GM12878 (cell line): Measurements from ENCODE around the gene NIN. TPM values are rescaled to one million over a fixed set of nuclear protein-coding genes. Genes with fewer than 3 reads are reported as not detected.

Experiments used
- ATAC-seq: fragments of 200-7000 bp; cut with Tn5 transposase; 3 replicates; pipeline ENCODE4 v1.9.1; 2020; ENCODE audit warnings: mild to moderate bottlenecking, moderate library complexity
- BruUV-seq: library from RNA; stranded (reverse); fragments of 400-500 nt; replicated peaks from 2 replicates; lab custom pipeline; 2021; lab: Mats Ljungman, UMichigan
- CTCF ChIA-PET: fragments of 300-600 bp; sonication (Branson Sonifier 250); formaldehyde crosslinking; extraction: SDS; loops from one replicate; lab custom pipeline; 2021; ENCODE audit warnings: inconsistent platforms; lab: Yijun Ruan, JAX
- POLR2A ChIA-PET: fragments of 350-600 bp; formaldehyde crosslinking; extraction: SDS; loops from one replicate; lab custom pipeline; 2021; ENCODE audit warnings: inconsistent platforms; lab: Charles Lee
- RAD21 ChIA-PET: fragments of 300-600 bp; sonication (Branson Sonifier 250); formaldehyde crosslinking; loops from one replicate; lab custom pipeline; 2023; ENCODE audit warnings: antibody characterized with exemption; ENCODE audit not compliant: unreplicated experiment; lab: Charles Lee
- SMC1A ChIA-PET: fragments of 300-600 bp; sonication (Branson Sonifier 250); formaldehyde crosslinking; loops from one replicate; lab custom pipeline; 2023; ENCODE audit not compliant: unreplicated experiment, uncharacterized antibody; lab: Charles Lee
- DNase-seq: peaks from one replicate; pipeline ENCODE4 v3.0.0-alpha.2; 2011; ENCODE audit warnings: low read depth, low spot score
- FAIRE-seq: peaks from 3 replicates; lab custom pipeline; 2011; peaks lifted over from hg19 to GRCh38; lab: Jason Lieb, UNC
- H2AFZ ChIP-seq: 2 replicates; pipeline ENCODE4 v1.6.0; 2011; ENCODE audit warnings: low read depth, low read length, control low read depth; ENCODE audit not compliant: control insufficient read depth
- H3K27ac ChIP-seq: 2 replicates; pipeline ENCODE4 v1.5.1; 2011; ENCODE audit warnings: control low read depth; ENCODE audit not compliant: control insufficient read depth, insufficient read depth
- H3K27me3 ChIP-seq, 2 experiments: replicated peaks in 1 of 2; 2 replicates each; pipeline versions ENCODE4 v1.6.0 to v1.6.1; 2011; ENCODE audit warnings: low read length in 1 of 2; ENCODE audit not compliant: control insufficient read depth in 2 of 2, insufficient read depth in 2 of 2
- H3K36me3 ChIP-seq, 2 experiments: 2 replicates each; pipeline ENCODE4 v1.5.1; 2011; ENCODE audit warnings: low read length in 1 of 2; ENCODE audit not compliant: control insufficient read depth in 2 of 2, insufficient read depth in 2 of 2
- H3K4me1 ChIP-seq: 2 replicates; pipeline ENCODE4 v1.6.1; 2011; ENCODE audit warnings: mild to moderate bottlenecking, low read length, moderate library complexity, mixed read lengths; ENCODE audit not compliant: control insufficient read depth, insufficient read depth
- H3K4me2 ChIP-seq: 2 replicates; pipeline ENCODE4 v1.6.0; 2011; ENCODE audit warnings: control low read depth; ENCODE audit not compliant: control insufficient read depth, insufficient read depth
- H3K4me3 ChIP-seq: fragments of 200-600 bp; sonication (generic); 2 replicates; pipeline ENCODE4 v1.5.1; 2016
- H3K79me2 ChIP-seq: 2 replicates; pipeline ENCODE4 v1.6.0; 2011; ENCODE audit warnings: low read length; ENCODE audit not compliant: control insufficient read depth, insufficient read depth
- H3K9ac ChIP-seq: 2 replicates; pipeline ENCODE4 v1.8.0; 2011; ENCODE audit warnings: low read length, control low read depth, mixed read lengths; ENCODE audit not compliant: control insufficient read depth, insufficient read depth
- H3K9me3 ChIP-seq: replicated peaks from 3 replicates; pipeline ENCODE4 v1.5.1; 2011; ENCODE audit warnings: mild to moderate bottlenecking, low read length; ENCODE audit not compliant: control insufficient read depth, insufficient read depth
- H4K20me1 ChIP-seq: 2 replicates; pipeline ENCODE4 v1.6.0; 2011; ENCODE audit not compliant: control insufficient read depth, insufficient read depth
- BRCA1 ChIP-seq: IDR thresholded peaks from 2 replicates; pipeline ENCODE4 v1.6.1; 2011; ENCODE audit warnings: low read depth, low read length, improper control_type of control experiment
- ETV6 ChIP-seq, 2 experiments: fragments of 450-650 bp in 1 of 2; IDR thresholded peaks in 1 of 2; conservative IDR thresholded peaks in 1 of 2; 2 replicates each; pipeline ENCODE4 v1.6.1; 2014; ENCODE audit warnings: antibody characterized with exemption in 1 of 2, borderline replicate concordance in 1 of 2, low read depth in 1 of 2, mild to moderate bottlenecking in 1 of 2, moderate library complexity in 1 of 2
- IKZF2 ChIP-seq, 2 experiments: fragments of 450-650 bp; IDR thresholded peaks; 2 replicates each; pipeline ENCODE4 v1.6.1; 2017; ENCODE audit warnings: mild to moderate bottlenecking in 2 of 2, moderate library complexity in 2 of 2
- NFYA ChIP-seq: IDR thresholded peaks from 2 replicates; pipeline ENCODE4 v1.6.1; 2011; ENCODE audit warnings: low read depth, mild to moderate bottlenecking, low read length, improper control_type of control experiment, borderline replicate concordance
- NKRF ChIP-seq: fragments of 450-650 bp; conservative IDR thresholded peaks from 2 replicates; pipeline ENCODE4 v1.6.1; 2017; ENCODE audit warnings: mild to moderate bottlenecking, moderate library complexity
- PAX5 ChIP-seq: IDR thresholded peaks from 2 replicates; pipeline ENCODE4 v1.6.1; 2011; ENCODE audit warnings: low read depth, low read length, borderline replicate concordance
- RB1 ChIP-seq: fragments of 450-650 bp; formaldehyde crosslinking; IDR thresholded peaks from 2 replicates; pipeline ENCODE4 v1.6.1; 2017; ENCODE audit warnings: mild to moderate bottlenecking, borderline replicate concordance
- TBL1XR1 ChIP-seq: IDR thresholded peaks from 2 replicates; pipeline ENCODE4 v1.6.1; 2012; ENCODE audit warnings: low read depth, low read length, improper control_type of control experiment
- WGBS: methylation state at CpG from one replicate; pipeline ENCODE4 v1.1.6; 2016; ENCODE audit warnings: low lambda C conversion rate; ENCODE audit not compliant: insufficient replicate concordance, insufficient coverage; ENCODE audit errors: missing lambda C conversion rate; 5-methylcytosine and 5-hydroxymethylcytosine counted together
- in situ Hi-C: fragments of 300-500 bp; cut with MboI; formaldehyde crosslinking; loops from 9 replicates; pipeline ENCODE4 v1.14.3; 2018; ENCODE audit warnings: mixed read lengths
- intact Hi-C: fragments of 100-400 bp; cut with micrococcal nuclease; formaldehyde crosslinking; loops from one replicate; pipeline ENCODE4 v1.14.2; 2022; ENCODE audit not compliant: unreplicated experiment
- polyA plus RNA-seq, 11 experiments: library from polyadenylated mRNA; depleted of rRNA in 4 of 11; unstranded in 6 of 11; stranded (reverse) in 5 of 11; fragments of >200 nt; fragmentation: Nextera tagmentation in 4 of 11; fragmentation: Illumina TruSeq in 1 of 11; extraction: Ambion mirVana in 4 of 11; extraction: Trizol in 1 of 11; gene quantifications; 1 replicate in 1 of 11; 2 replicates in 10 of 11; pipeline versions ENCODE4 v1.2.1 to v1.2.3, GENCODE V29; 2011 to 2016; ENCODE audit warnings: inconsistent platforms in 2 of 11, missing spikeins in 2 of 11, low read depth in 1 of 11
- total RNA-seq, 4 experiments: library from RNA; depleted of rRNA in 3 of 4; stranded (reverse); fragments of >200 nt in 3 of 4; fragmentation: Illumina TruSeq in 1 of 4; extraction: Trizol in 1 of 4; gene quantifications; 2 replicates each; pipeline versions ENCODE4 v1.2.1 to v1.2.3, GENCODE V29; 2013 to 2021

The NIN gene
- total and polyA plus RNA-seq, 10 of the 15 experiments (the other 5 are each of a cell fraction or from before 2014, with no cell fraction given): 16.2 to 135 (median 70.3) TPM

- BruUV-seq: no TSS peak
- intact Hi-C loops: loop anchor here (2.0 to 10.0 kb wide), 3 partner anchors 31 to 515 kb away; partner anchors contain the start of genes DMAC2L and L2HGDH
- WGBS: under 1% methylated on average over 14 of the region's 14 CpGs
- 0 out of 2 replicates have a peak, but pooled peaks have one; percentile 9 for TF ChIP-seq RB1
- TF ChIP-seq NKRF: 0 out of 2 replicates have a peak, but pooled peaks have one; percentile 3
- peak; percentile 33 to 44; a peak in 1 of 4 replicates for TF ChIP-seq IKZF2 (IDR thresholded peaks at IDR 0.05)
- no peak for TF ChIP-seq NFYA
- 0 out of 2 replicates have a peak, but pooled peaks have one; percentile 7 for TF ChIP-seq PAX5
- no peak for TF ChIP-seq BRCA1
- peak in 1 of 2 experiments; percentile 3; a peak in 1 of 4 replicates for TF ChIP-seq ETV6 (conservative IDR thresholded peaks at IDR 0.05 in 1 of 2, IDR thresholded peaks at IDR 0.05 in 1 of 2; ENCODE audit: borderline replicate concordance in 1 of 2, low read depth in 1 of 2)
- 0 out of 2 replicates have a peak, but pooled peaks have one; percentile 8 for TF ChIP-seq TBL1XR1
- DNase-seq: no peak
- ATAC-seq: peak; percentile 4
- peak overlapping the region; percentile 80 for H3K4me2 ChIP-seq
- H3K9me3 ChIP-seq: no peaks in the 10 kb centered on the region
- RAD21 ChIA-PET: interaction anchor here (0.6 to 6.8 kb wide), 15 partner anchors 8 to 257 kb away, joined by 3 to 106 read pairs (median 6); no protein-coding TSS in a partner anchor
- peak overlapping the region; percentile 78 for H3K27ac ChIP-seq
- H3K79me2 ChIP-seq: peaks cover 79% of the 10 kb centered on the region
- POLR2A ChIA-PET: interaction anchor here (0.5 to 6.0 kb wide), 13 partner anchors 8 to 411 kb away, joined by 3 to 36 read pairs (median 5); partner anchors contain the start of gene TMX1
- H3K4me1 ChIP-seq: peaks cover 18% of the 10 kb centered on the region
- FAIRE-seq: peak; percentile 44
- 0 out of 2 replicates have a peak, but pooled peaks cover 4% of the 10 kb centered on the region for H4K20me1 ChIP-seq
- CTCF ChIA-PET: interaction anchor here (0.6 to 9.2 kb wide), 13 partner anchors 9 to 567 kb away, joined by 3 to 98 read pairs (median 5); no protein-coding TSS in a partner anchor
- H3K27me3 ChIP-seq: no peaks in the 10 kb centered on the region
- in situ Hi-C loops: loop anchor here (10.0 kb wide), 1 partner anchor 1205 kb away; the partner anchor contains the start of genes MGAT2 and RPL36AL
- H3K4me3 ChIP-seq: peak overlapping the region; percentile 96
- H3K9ac ChIP-seq: peak overlapping the region; percentile 83
- SMC1A ChIA-PET: interaction anchor here (0.7 to 16.9 kb wide), 15 partner anchors 10 to 201 kb away, joined by 3 to 360 read pairs (median 4); no protein-coding TSS in a partner anchor
- H2AFZ ChIP-seq: no peak overlapping the region
- peaks cover 0 to 2% of the 10 kb centered on the region in 2 experiments; a peak in 1 of 4 replicates for H3K36me3 ChIP-seq
Measured at GRCh38 chr14:50829489-50830043, 1.4 kb downstream of the NIN start.
